CD4-positive, alpha-beta memory T cell (primary cell): ENCODE data around the gene FBXO42. TPM values are rescaled to one million over a fixed set of nuclear protein-coding genes. Genes with fewer than 3 reads are reported as not detected.

Experiments used
- CTCF ChIA-PET: fragments of 350-600 bp; sonication (Branson Sonifier 250); formaldehyde crosslinking; loops from one replicate; lab custom pipeline; 2021; ENCODE audit warnings: inconsistent platforms; ENCODE audit not compliant: partially characterized antibody; lab: Charles Lee
- POLR2A ChIA-PET: fragments of 350-600 bp; sonication (Branson Sonifier 250); formaldehyde crosslinking; loops from one replicate; lab custom pipeline; 2021; ENCODE audit not compliant: partially characterized antibody; lab: Charles Lee
- DNase-seq, 5 donors: peaks; one replicate each; pipeline versions ENCODE4 v3.0.0 to v3.0.0-alpha.2; 2020 to 2022; ENCODE audit warnings: mixed read lengths in 1 of 5
- H3K27ac ChIP-seq: one replicate; pipeline ENCODE4 v1.7.0; 2013; ENCODE audit warnings: low read depth, low read length
- H3K27me3 ChIP-seq: 2 replicates; pipeline ENCODE4 v1.7.0; 2013; ENCODE audit warnings: mild to moderate bottlenecking, low read length, moderate library complexity; ENCODE audit not compliant: insufficient read depth
- H3K36me3 ChIP-seq: 2 replicates; pipeline ENCODE4 v1.7.0; 2013; ENCODE audit warnings: mild to moderate bottlenecking, low read length, moderate library complexity; ENCODE audit not compliant: insufficient read depth
- H3K4me1 ChIP-seq: 2 replicates; pipeline ENCODE4 v1.7.0; 2013; ENCODE audit warnings: mild to moderate bottlenecking, low read length, moderate library complexity; ENCODE audit not compliant: insufficient read depth
- H3K4me3 ChIP-seq, 2 donors: one replicate each; pipeline ENCODE4 v1.7.0; 2013; ENCODE audit warnings: low read length in 2 of 2, mild to moderate bottlenecking in 1 of 2
- H3K9me3 ChIP-seq, 2 donors: one replicate each; pipeline ENCODE4 v1.7.0; 2013; ENCODE audit warnings: low read length in 2 of 2, control low read depth in 1 of 2; ENCODE audit not compliant: control insufficient read depth in 1 of 2
- H3K27ac Mint-ChIP-seq, 7 donors: one replicate each; pipeline ENCODE4 v1.8.0; 2020 to 2021; ENCODE audit warnings: mixed read lengths in 7 of 7, mild to moderate bottlenecking in 6 of 7, inconsistent platforms in 3 of 7, moderate library complexity in 3 of 7
- H3K27me3 Mint-ChIP-seq, 2 donors: one replicate each; pipeline ENCODE4 v1.8.0; 2020 to 2021; ENCODE audit warnings: mixed read lengths in 2 of 2
- H3K36me3 Mint-ChIP-seq, 2 donors: one replicate each; pipeline ENCODE4 v1.8.0; 2020 to 2021; ENCODE audit warnings: mixed read lengths in 2 of 2, inconsistent platforms in 1 of 2, mild to moderate bottlenecking in 1 of 2
- H3K4me1 Mint-ChIP-seq, 4 donors: one replicate each; pipeline ENCODE4 v1.8.0; 2020 to 2021; ENCODE audit warnings: mixed read lengths in 4 of 4, mild to moderate bottlenecking in 1 of 4
- H3K4me3 Mint-ChIP-seq, 8 donors: one replicate each; pipeline ENCODE4 v1.8.0; 2020 to 2021; ENCODE audit warnings: mixed read lengths in 8 of 8, mild to moderate bottlenecking in 7 of 8, moderate library complexity in 6 of 8, inconsistent platforms in 3 of 8
- H3K9me3 Mint-ChIP-seq, 8 donors: one replicate each; pipeline ENCODE4 v1.8.0; 2020 to 2021; ENCODE audit warnings: mixed read lengths in 8 of 8, mild to moderate bottlenecking in 5 of 8, inconsistent platforms in 3 of 8, moderate library complexity in 1 of 8
- intact Hi-C: fragments of 100-400 bp; cut with micrococcal nuclease; formaldehyde crosslinking; loops from one replicate; pipeline ENCODE4 v1.15.1; 2023
- polyA plus RNA-seq, 2 donors: library from polyadenylated mRNA; unstranded; fragments of 300-500 nt; fragmentation: Illumina TruSeq; gene quantifications; one replicate each; pipeline ENCODE4 v1.2.3, GENCODE V29; 2021
- total RNA-seq, 2 experiments: library from RNA; stranded (reverse); gene quantifications; one replicate each; pipeline ENCODE4 v1.2.3, GENCODE V29; 2021

The FBXO42 gene
- total and polyA plus RNA-seq, 4 experiments from 2014 or later = 18.2 to 25.6 (median 22.2) TPM

DNA sequence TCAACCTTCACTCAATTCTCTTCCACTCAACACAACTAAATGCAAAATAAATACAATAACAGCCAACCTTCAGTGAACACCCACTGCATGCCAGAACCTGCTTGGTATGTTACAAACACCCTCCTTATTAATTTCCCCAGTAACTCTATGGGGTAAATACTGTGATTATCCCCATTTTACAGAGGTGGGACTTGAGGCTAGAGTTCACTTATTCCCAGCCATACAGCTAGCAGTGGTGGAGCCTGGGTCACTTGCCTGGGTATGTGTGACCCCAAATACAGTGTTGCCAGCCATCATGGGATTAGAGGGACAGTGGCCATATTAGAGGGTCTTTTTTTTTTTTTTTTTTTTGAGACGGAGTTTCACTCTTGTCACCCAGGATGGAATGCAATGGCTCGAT is 116.9 kb downstream of the FBXO42 start:
- CTCF ChIA-PET = interaction anchor here (0.7 to 2.0 kb wide), 4 partner anchors 9 to 157 kb away, joined by 3 to 9 read pairs (median 4); no protein-coding TSS in a partner anchor
- H3K9me3 Mint-ChIP-seq = peaks cover 0 to 3% (median 0%) of the 10 kb centered on the region in 8 donors

DNA sequence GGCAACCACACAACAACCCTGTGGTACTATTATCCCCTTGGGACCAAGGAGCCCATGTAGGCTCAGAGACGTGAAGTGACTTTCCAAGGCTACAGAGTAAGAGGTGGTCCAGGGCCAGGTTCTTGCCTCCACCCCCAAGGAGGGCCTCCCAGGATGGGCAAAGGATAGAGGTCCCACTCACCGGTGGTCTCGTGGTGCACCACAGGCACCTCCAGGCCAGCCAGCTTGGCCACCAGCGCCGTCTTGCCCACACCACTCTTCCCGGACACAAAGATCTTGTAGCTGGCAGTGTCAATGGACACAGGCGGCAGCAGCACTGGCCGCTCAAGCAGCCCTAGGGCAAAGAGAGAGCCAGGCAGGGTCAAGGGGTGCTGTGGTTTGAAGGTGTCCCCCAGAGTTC is 118.8 kb downstream of the FBXO42 start:
- CTCF ChIA-PET = interaction anchor here (1.2 to 1.4 kb wide), 3 partner anchors 44 to 154 kb away, joined by 3 to 4 read pairs (median 3); no protein-coding TSS in a partner anchor
- Mint-ChIP-seq H3K4me1 (peaks cover 12 to 27% (median 18%) of the 10 kb centered on the region in 4 donors), H3K27ac (no peak overlapping the region), H3K4me3 (no peak overlapping the region), H3K36me3 (peaks cover 0 to 12% of the 10 kb centered on the region in 2 donors), H3K27me3 (peaks cover 0 to 6% of the 10 kb centered on the region in 2 donors), H3K9me3 (peaks cover 0 to 3% (median 0%) of the 10 kb centered on the region in 8 donors)
- intact Hi-C loops = no loop called here
- no peak overlapping the region for H3K4me3 ChIP-seq
- no peak overlapping the region for H3K27ac ChIP-seq
- H3K4me1 ChIP-seq = peaks cover 24% of the 10 kb centered on the region
- POLR2A ChIA-PET = interaction anchor here (1.1 kb wide), 1 partner anchor 17 kb away, joined by 4 read pairs; no protein-coding TSS in a partner anchor
- H3K36me3 ChIP-seq = peaks cover 6% of the 10 kb centered on the region
- no peaks in the 10 kb centered on the region for H3K27me3 ChIP-seq
- H3K9me3 ChIP-seq = no peaks in the 10 kb centered on the region
- no peak for DNase-seq

More for the DNA sequence above, 116.9 kb downstream of the FBXO42 start:
- Histone ChIP-seq H3K4me3 (no peak overlapping the region), H3K9me3 (no peaks in the 10 kb centered on the region), H3K27ac (no peak overlapping the region), H3K4me1 (peaks cover 24% of the 10 kb centered on the region), H3K27me3 (no peaks in the 10 kb centered on the region), H3K36me3 (peaks cover 6% of the 10 kb centered on the region)
- H3K27ac Mint-ChIP-seq = peak overlapping the region in 2 of 7 donors; percentile 52 to 57
- DNase-seq = no peak
- POLR2A ChIA-PET = interaction anchor here (0.6 to 4.0 kb wide), 4 partner anchors 19 to 120 kb away, joined by 3 to 27 read pairs (median 4); partner anchors contain the start of gene FBXO42
- intact Hi-C loops = no loop called here
- H3K4me3 Mint-ChIP-seq = peak overlapping the region in 1 of 8 donors; percentile 62
- H3K4me1 Mint-ChIP-seq = peaks cover 12 to 23% (median 18%) of the 10 kb centered on the region in 4 donors
- H3K36me3 Mint-ChIP-seq = peaks cover 0 to 9% of the 10 kb centered on the region in 2 donors
- H3K27me3 Mint-ChIP-seq = no peaks in the 10 kb centered on the region

- intact Hi-C loops = no loop called here
- H3K27ac ChIP-seq = no peak overlapping the region
- peaks cover 6% of the 10 kb centered on the region for H3K36me3 ChIP-seq
- peaks cover 0 to 5% (median 0%) of the 10 kb centered on the region in 8 donors for H3K9me3 Mint-ChIP-seq
- no peaks in the 10 kb centered on the region for H3K27me3 ChIP-seq
- no peak overlapping the region for H3K27ac Mint-ChIP-seq
- peaks cover 9 to 20% (median 15%) of the 10 kb centered on the region in 4 donors for H3K4me1 Mint-ChIP-seq
- H3K4me3 Mint-ChIP-seq = no peak overlapping the region
- DNase-seq = no peak
- no peak overlapping the region for H3K4me3 ChIP-seq
- no peaks in the 10 kb centered on the region for H3K9me3 ChIP-seq
- H3K27me3 Mint-ChIP-seq = peaks cover 5 to 13% of the 10 kb centered on the region in 2 donors
- ChIA-PET POLR2A (interaction anchor here (1.3 kb wide), 1 partner anchor 24 kb away, joined by 4 read pairs; no protein-coding TSS in a partner anchor), CTCF (interaction anchor here (0.7 to 1.4 kb wide), 2 partner anchors 10 to 46 kb away, joined by 3 read pairs; no protein-coding TSS in a partner anchor)
- peaks cover 16% of the 10 kb centered on the region for H3K4me1 ChIP-seq
- peaks cover 0 to 13% of the 10 kb centered on the region in 2 donors for H3K36me3 Mint-ChIP-seq
Observed at GRCh38 chr1:16232316-16232710, 120.0 kb downstream of the FBXO42 start.

- DNase-seq = no peak
- peaks cover 6% of the 10 kb centered on the region for H3K36me3 ChIP-seq
- H3K4me1 Mint-ChIP-seq = peaks cover 9 to 14% (median 13%) of the 10 kb centered on the region in 4 donors
- H3K27ac Mint-ChIP-seq = no peak overlapping the region
- no peaks in the 10 kb centered on the region for H3K9me3 ChIP-seq
- H3K4me3 Mint-ChIP-seq = no peak overlapping the region
- intact Hi-C loops = no loop called here
- CTCF ChIA-PET = interaction anchor here (0.7 kb wide), 2 partner anchors 11 to 175 kb away, joined by 3 to 4 read pairs; no protein-coding TSS in a partner anchor
- no peaks in the 10 kb centered on the region for H3K27me3 ChIP-seq
- no peak overlapping the region for H3K4me3 ChIP-seq
- H3K36me3 Mint-ChIP-seq = peaks cover 0 to 13% of the 10 kb centered on the region in 2 donors
- peaks cover 13% of the 10 kb centered on the region for H3K4me1 ChIP-seq
- no peak overlapping the region for H3K27ac ChIP-seq
- H3K9me3 Mint-ChIP-seq = peaks cover 0 to 6% (median 0%) of the 10 kb centered on the region in 8 donors
- POLR2A ChIA-PET = interaction anchor here (1.3 kb wide), 1 partner anchor 23 kb away, joined by 4 read pairs; no protein-coding TSS in a partner anchor
- H3K27me3 Mint-ChIP-seq = peaks cover 5 to 15% of the 10 kb centered on the region in 2 donors
Observed at GRCh38 chr1:16231331-16232315, 120.7 kb downstream of the FBXO42 start.

DNA sequence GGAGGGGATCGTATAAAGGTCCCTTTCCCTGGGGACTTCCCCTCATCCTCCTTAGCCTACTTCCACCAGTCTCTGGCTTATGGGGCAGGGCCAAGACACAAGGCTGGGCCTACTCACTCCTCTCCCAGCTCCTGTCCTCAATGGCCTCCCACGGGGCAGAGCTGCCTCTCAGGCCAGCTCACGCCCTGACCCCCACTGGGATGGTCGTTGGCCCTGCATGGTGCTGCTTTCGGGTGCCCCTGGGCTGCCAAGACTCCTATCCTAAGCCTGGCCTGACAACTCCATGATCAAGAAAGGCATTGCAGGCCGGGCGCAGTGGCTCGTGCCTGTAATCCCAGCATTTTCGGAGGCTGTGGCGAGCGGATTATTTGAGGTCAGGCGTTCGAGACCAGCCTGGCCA is 121.5 kb downstream of the FBXO42 start:
- peaks cover 5% of the 10 kb centered on the region for H3K4me1 ChIP-seq
- H3K4me3 Mint-ChIP-seq = no peak overlapping the region
- intact Hi-C loops = no loop called here
- no peak overlapping the region for H3K4me3 ChIP-seq
- ChIA-PET POLR2A (interaction anchor here (1.0 kb wide), 1 partner anchor 14 kb away, joined by 5 read pairs; no protein-coding TSS in a partner anchor), CTCF (interaction anchor here (0.7 kb wide), 1 partner anchor 174 kb away, joined by 4 read pairs; no protein-coding TSS in a partner anchor)
- H3K36me3 ChIP-seq = peaks cover 6% of the 10 kb centered on the region
- H3K27me3 ChIP-seq = no peaks in the 10 kb centered on the region
- peaks cover 11 to 22% of the 10 kb centered on the region in 2 donors for H3K27me3 Mint-ChIP-seq
- peaks cover 3 to 7% (median 6%) of the 10 kb centered on the region in 4 donors for H3K4me1 Mint-ChIP-seq
- H3K27ac ChIP-seq = no peak overlapping the region
- H3K9me3 Mint-ChIP-seq = peaks cover 0 to 8% (median 0%) of the 10 kb centered on the region in 8 donors
- H3K27ac Mint-ChIP-seq = peak overlapping the region in 1 of 7 donors; percentile 72
- H3K36me3 Mint-ChIP-seq = peaks cover 0 to 8% of the 10 kb centered on the region in 2 donors
- H3K9me3 ChIP-seq = no peaks in the 10 kb centered on the region
- no peak for DNase-seq

DNA sequence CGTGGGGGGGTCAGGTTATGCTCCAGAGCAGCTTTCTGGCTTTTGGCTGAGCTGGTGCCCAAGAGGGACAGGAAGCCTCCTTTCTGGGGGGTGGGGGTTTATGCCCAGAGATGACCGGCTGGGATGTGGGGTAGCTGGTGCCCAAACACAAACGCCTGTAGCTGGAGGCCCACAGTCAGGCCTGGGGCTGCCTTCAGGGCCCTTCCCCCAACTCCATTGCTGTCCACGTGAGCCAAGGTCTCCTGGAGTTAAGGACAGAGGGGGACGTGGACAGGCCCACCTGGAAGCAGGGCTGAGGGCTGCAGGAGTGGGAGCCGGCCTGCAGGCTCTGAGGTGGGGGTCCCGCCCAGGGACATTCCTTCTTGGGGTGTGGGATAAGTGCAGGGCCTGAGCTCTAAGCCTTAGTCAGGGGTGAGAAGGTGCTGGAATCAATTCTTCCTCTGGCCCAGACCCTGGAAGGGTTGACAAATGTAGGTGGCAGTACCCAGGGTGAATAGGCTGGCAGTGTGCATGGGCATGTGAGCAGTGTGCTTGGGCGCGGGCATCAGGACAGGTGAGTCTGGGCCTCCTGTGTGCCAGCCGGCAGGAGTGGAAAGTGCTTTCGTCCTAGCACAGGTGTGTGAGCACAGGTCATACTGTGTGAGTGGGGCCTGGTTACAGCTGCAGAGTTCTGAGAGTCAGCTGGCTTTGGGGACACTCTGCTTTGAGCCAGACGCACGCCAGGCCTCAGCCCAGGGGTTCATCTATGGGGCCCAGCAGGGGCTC is 122.1 kb downstream of the FBXO42 start:
- no peaks in the 10 kb centered on the region for H3K9me3 ChIP-seq
- DNase-seq = no peak
- peaks cover 3% of the 10 kb centered on the region for H3K4me1 ChIP-seq
- H3K4me1 Mint-ChIP-seq = peaks cover under 1 to 4% (median 4%) of the 10 kb centered on the region in 4 donors
- H3K36me3 Mint-ChIP-seq = peaks cover 0 to 8% of the 10 kb centered on the region in 2 donors
- H3K4me3 ChIP-seq = no peak overlapping the region
- H3K4me3 Mint-ChIP-seq = no peak overlapping the region
- CTCF ChIA-PET = no interaction called here
- H3K36me3 ChIP-seq = peaks cover 6% of the 10 kb centered on the region
- H3K27me3 Mint-ChIP-seq = peaks cover 11 to 22% of the 10 kb centered on the region in 2 donors
- intact Hi-C loops = no loop called here
- peaks cover 0 to 8% (median 0%) of the 10 kb centered on the region in 8 donors for H3K9me3 Mint-ChIP-seq
- no peaks in the 10 kb centered on the region for H3K27me3 ChIP-seq
- POLR2A ChIA-PET = interaction anchor here (1.0 kb wide), 1 partner anchor 13 kb away, joined by 5 read pairs; no protein-coding TSS in a partner anchor
- H3K27ac Mint-ChIP-seq = no peak overlapping the region
- H3K27ac ChIP-seq = no peak overlapping the region
